Measurements from ENCODE around the gene SMG6. TPM values are rescaled to one million over a fixed set of nuclear protein-coding genes. Genes with fewer than 3 reads are reported as not detected.

Gene SMG6
- polyA plus RNA-seq, 4 donors, result 15.9 to 17.1 (median 16.4) TPM

DNA sequence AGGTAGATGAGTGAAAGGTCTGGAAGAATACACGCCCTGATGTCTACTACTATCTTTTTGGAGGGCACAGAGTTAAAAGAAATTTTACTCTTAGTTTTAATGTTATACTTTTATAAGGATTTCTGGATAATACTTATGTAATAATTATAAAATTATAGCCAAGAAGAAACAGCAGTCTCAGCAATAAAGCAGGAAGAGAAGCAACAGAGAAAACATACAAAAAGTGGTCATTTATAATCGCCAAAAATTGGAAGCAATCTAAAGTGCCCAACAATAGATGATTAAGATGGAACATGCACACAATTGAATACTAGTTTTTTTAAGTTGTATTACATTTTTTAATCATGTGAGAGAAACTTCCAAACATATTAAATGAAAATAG lies 64.4 kb downstream of the SMG6 start:
- no peak for FAIRE-seq
- H3K36me3 ChIP-seq (ENCODE audit: control insufficient read depth in 3 of 3, insufficient read depth in 2 of 3, low read depth in 1 of 3, low read length in 3 of 3), result peaks cover 0 to 44% (median 2%) of the 10 kb centered on the region in 3 donors
- no peak for DNase-seq
- H3K4me3 ChIP-seq (ENCODE audit: low read depth in 1 of 3, low read length in 3 of 3), result no peak overlapping the region
- H3K9me3 ChIP-seq (ENCODE audit: control insufficient read depth in 2 of 2, insufficient read depth in 1 of 2, low read depth in 1 of 2, low read length in 1 of 2), result no peaks in the 10 kb centered on the region
- peaks cover 0 to 15% (median 0%) of the 10 kb centered on the region in 3 donors for H3K4me1 ChIP-seq (ENCODE audit: control insufficient read depth in 3 of 3, insufficient read depth in 2 of 3, low read depth in 1 of 3, low read length in 2 of 3)
- 64 to 82% (median 78%) methylated on average over 2 of the region's 2 CpGs for WGBS, 3 donors
- no peaks in the 10 kb centered on the region for H3K27me3 ChIP-seq (ENCODE audit: control insufficient read depth in 3 of 3, insufficient read depth in 3 of 3, low read length in 3 of 3)
- peak overlapping the region in 2 of 3 donors; percentile 50 to 91 for H3K27ac ChIP-seq (ENCODE audit: low read depth in 1 of 3, low read length in 2 of 3)

DNA sequence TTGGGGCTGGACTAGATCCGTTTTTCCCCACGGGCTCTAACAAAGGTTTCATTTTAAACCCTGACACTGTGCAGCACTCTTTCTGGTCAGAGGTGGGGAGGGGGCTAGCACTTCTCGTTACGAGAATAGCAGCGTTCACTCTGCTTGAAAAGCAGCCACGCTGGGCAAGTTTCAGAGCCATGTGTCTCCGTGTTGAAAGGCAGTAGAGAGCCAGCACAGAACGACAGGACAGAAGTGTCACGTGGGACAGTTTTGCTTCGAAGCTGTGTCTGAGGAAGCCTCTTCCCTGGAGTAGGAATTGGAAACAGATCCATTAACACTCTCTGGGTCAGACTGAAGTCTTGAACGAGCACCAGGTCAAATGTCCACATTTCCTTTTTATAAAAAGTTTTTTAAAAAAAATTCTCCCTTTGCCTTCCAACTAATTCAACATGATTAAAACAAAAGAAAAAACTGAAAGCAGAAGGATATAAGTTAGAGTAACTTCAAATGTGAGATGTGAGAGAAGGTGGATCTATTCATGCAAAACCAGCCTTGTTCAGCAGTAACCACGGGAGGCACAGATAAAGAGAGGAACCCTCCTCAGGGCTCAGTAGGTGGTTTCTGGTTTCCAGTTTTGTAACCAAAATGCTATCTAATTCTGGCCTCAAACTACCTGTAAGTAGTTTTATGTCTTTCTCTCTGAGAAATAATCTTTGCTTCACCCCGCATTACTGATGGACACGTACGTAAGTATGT lies 65.0 kb downstream of the SMG6 start:
- Histone ChIP-seq H3K4me1 (ENCODE audit: control insufficient read depth in 3 of 3, insufficient read depth in 2 of 3, low read depth in 1 of 3, low read length in 2 of 3) (peaks cover 0 to 15% (median 0%) of the 10 kb centered on the region in 3 donors), H3K27me3 (ENCODE audit: control insufficient read depth in 3 of 3, insufficient read depth in 3 of 3, low read length in 3 of 3) (no peaks in the 10 kb centered on the region), H3K27ac (ENCODE audit: low read depth in 1 of 3, low read length in 2 of 3) (peak overlapping the region in 2 of 3 donors; percentile 50 to 91), H3K4me3 (ENCODE audit: low read depth in 1 of 3, low read length in 3 of 3) (no peak overlapping the region), H3K9me3 (ENCODE audit: control insufficient read depth in 2 of 2, insufficient read depth in 1 of 2, low read depth in 1 of 2, low read length in 1 of 2) (no peaks in the 10 kb centered on the region), H3K36me3 (ENCODE audit: control insufficient read depth in 3 of 3, insufficient read depth in 2 of 3, low read depth in 1 of 3, low read length in 3 of 3) (peaks cover 0 to 45% (median 5%) of the 10 kb centered on the region in 3 donors)
- no peak for FAIRE-seq
- WGBS, 3 donors, result 59 to 86% (median 76%) methylated on average over 15 of the region's 15 CpGs
- no peak for DNase-seq

DNA sequence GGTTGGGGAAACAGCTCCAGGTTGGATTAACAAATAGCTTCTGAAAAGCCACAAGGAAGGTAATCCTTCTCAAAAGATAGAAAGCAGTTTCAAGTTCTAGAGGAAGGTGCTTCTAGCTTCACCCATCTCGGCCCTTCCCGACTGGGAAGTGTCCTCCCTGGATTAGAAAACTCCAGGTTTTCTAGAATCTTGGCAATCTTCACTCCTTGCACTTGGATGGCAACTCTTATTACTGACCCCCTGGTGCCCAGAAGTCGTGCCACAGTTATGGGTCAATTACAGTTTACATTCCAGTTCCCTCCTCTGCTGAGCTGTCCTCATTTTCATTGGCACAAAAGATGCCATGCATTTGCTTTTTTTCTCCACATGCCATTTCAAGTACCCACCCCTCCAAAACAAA lies 65.6 kb downstream of the SMG6 start:
- 54 to 96% (median 87%) methylated on average over 3 of the region's 3 CpGs for WGBS, 3 donors
- Histone ChIP-seq H3K27ac (ENCODE audit: low read depth in 1 of 3, low read length in 2 of 3) (peak overlapping the region; percentile 39 to 91 (median 50)), H3K4me1 (ENCODE audit: control insufficient read depth in 3 of 3, insufficient read depth in 2 of 3, low read depth in 1 of 3, low read length in 2 of 3) (peaks cover 0 to 15% (median 4%) of the 10 kb centered on the region in 3 donors), H3K36me3 (ENCODE audit: control insufficient read depth in 3 of 3, insufficient read depth in 2 of 3, low read depth in 1 of 3, low read length in 3 of 3) (peaks cover 0 to 45% (median 5%) of the 10 kb centered on the region in 3 donors), H3K9me3 (ENCODE audit: control insufficient read depth in 2 of 2, insufficient read depth in 1 of 2, low read depth in 1 of 2, low read length in 1 of 2) (no peaks in the 10 kb centered on the region), H3K27me3 (ENCODE audit: control insufficient read depth in 3 of 3, insufficient read depth in 3 of 3, low read length in 3 of 3) (no peaks in the 10 kb centered on the region), H3K4me3 (ENCODE audit: low read depth in 1 of 3, low read length in 3 of 3) (no peak overlapping the region)
- no peak for FAIRE-seq
- no peak for DNase-seq

DNA sequence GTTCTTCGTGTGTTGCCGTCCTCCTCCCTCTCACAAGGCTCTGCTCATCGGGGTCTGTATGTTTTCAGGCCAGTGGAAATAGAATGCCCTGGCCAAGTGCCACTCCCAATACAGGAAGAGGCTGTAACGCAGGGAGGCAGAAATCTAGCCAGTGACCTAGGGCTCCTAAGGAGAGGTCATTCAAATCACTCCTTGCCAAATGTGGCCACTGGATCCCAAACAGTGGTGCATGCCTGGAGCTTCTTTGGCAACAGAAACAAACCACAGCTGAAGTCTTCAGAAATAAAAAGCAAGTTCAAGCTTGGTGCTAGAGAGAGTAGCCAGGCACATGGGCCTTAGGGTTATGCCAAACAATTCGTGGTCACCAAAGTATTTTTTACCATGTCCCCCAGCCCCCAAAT lies 66.1 kb downstream of the SMG6 start:
- peak overlapping the region; percentile 39 to 91 (median 50) for H3K27ac ChIP-seq (ENCODE audit: low read depth in 1 of 3, low read length in 2 of 3)
- H3K27me3 ChIP-seq (ENCODE audit: control insufficient read depth in 3 of 3, insufficient read depth in 3 of 3, low read length in 3 of 3), result no peaks in the 10 kb centered on the region
- no peak for FAIRE-seq
- H3K36me3 ChIP-seq (ENCODE audit: control insufficient read depth in 3 of 3, insufficient read depth in 2 of 3, low read depth in 1 of 3, low read length in 3 of 3), result peaks cover 0 to 45% (median 5%) of the 10 kb centered on the region in 3 donors
- DNase-seq, result no peak
- WGBS, 3 donors, result 56 to 93% (median 84%) methylated on average over 5 of the region's 5 CpGs
- peaks cover 0 to 15% (median 4%) of the 10 kb centered on the region in 3 donors for H3K4me1 ChIP-seq (ENCODE audit: control insufficient read depth in 3 of 3, insufficient read depth in 2 of 3, low read depth in 1 of 3, low read length in 2 of 3)
- H3K9me3 ChIP-seq (ENCODE audit: control insufficient read depth in 2 of 2, insufficient read depth in 1 of 2, low read depth in 1 of 2, low read length in 1 of 2), result no peaks in the 10 kb centered on the region
- H3K4me3 ChIP-seq (ENCODE audit: low read depth in 1 of 3, low read length in 3 of 3), result no peak overlapping the region

DNA sequence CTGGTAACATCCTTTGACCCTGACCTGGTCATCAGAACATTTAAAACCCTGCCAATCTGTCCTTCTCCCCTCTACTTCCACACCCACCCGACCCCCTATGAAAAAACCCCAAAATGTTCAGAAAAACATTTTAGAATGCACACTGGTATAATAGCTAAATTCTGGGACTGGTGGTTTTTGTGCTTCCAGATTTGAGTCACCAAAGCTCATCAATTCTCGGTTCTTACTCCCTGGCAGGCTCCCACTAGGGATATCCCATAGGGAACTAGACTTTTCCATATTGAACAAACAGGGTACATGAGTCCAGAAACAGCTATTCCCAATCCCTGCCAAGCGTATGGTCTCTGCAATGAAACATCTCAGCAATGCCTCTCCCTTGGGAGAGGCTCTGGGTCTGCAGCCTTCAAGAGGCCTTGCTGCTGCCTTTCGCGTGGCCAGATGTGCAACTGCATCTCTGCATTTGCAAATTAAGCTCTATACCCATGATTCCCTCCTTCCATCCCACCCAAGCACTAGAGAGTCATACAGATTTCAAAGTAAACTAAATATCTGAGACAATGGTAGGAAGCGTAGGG lies 67.7 kb downstream of the SMG6 start:
- Histone ChIP-seq H3K9me3 (ENCODE audit: control insufficient read depth in 2 of 2, insufficient read depth in 1 of 2, low read depth in 1 of 2, low read length in 1 of 2) (no peaks in the 10 kb centered on the region), H3K36me3 (ENCODE audit: control insufficient read depth in 3 of 3, insufficient read depth in 2 of 3, low read depth in 1 of 3, low read length in 3 of 3) (peaks cover 0 to 45% (median 5%) of the 10 kb centered on the region in 3 donors), H3K27ac (ENCODE audit: low read depth in 1 of 3, low read length in 2 of 3) (peak overlapping the region in 1 of 3 donors; percentile 39), H3K4me3 (ENCODE audit: low read depth in 1 of 3, low read length in 3 of 3) (no peak overlapping the region), H3K4me1 (ENCODE audit: control insufficient read depth in 3 of 3, insufficient read depth in 2 of 3, low read depth in 1 of 3, low read length in 2 of 3) (peaks cover 0 to 15% (median 4%) of the 10 kb centered on the region in 3 donors), H3K27me3 (ENCODE audit: control insufficient read depth in 3 of 3, insufficient read depth in 3 of 3, low read length in 3 of 3) (no peaks in the 10 kb centered on the region)
- DNase-seq, result no peak
- 62 to 80% (median 79%) methylated on average over 6 of the region's 6 CpGs for WGBS, 3 donors
- FAIRE-seq, result no peak

DNA sequence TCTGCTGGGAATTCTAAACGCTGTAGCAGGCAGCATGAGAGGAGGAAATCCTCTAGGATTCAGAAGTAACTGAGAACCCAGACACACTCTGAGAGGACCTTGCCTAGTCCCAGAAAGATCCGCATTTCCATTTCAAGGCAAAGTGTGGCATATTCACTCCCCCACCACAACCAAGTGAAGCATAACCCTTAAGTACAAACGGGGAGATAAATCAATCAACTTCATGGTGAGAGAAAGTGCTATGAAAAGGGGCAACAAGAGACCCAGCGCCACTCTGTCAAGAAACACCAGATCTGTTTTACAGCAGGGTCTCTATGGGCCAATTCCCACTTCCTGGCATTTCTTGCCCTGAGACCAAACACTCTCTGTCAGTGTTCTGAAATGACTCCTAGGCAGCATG lies 68.3 kb downstream of the SMG6 start:
- DNase-seq (no peak), FAIRE-seq (no peak)
- H3K27me3 ChIP-seq (ENCODE audit: control insufficient read depth in 3 of 3, insufficient read depth in 3 of 3, low read length in 3 of 3), result no peaks in the 10 kb centered on the region
- no peaks in the 10 kb centered on the region for H3K9me3 ChIP-seq (ENCODE audit: control insufficient read depth in 2 of 2, insufficient read depth in 1 of 2, low read depth in 1 of 2, low read length in 1 of 2)
- peaks cover 0 to 45% (median 5%) of the 10 kb centered on the region in 3 donors for H3K36me3 ChIP-seq (ENCODE audit: control insufficient read depth in 3 of 3, insufficient read depth in 2 of 3, low read depth in 1 of 3, low read length in 3 of 3)
- H3K27ac ChIP-seq (ENCODE audit: low read depth in 1 of 3, low read length in 2 of 3), result peak overlapping the region in 1 of 3 donors; percentile 33
- H3K4me3 ChIP-seq (ENCODE audit: low read depth in 1 of 3, low read length in 3 of 3), result no peak overlapping the region
- H3K4me1 ChIP-seq (ENCODE audit: control insufficient read depth in 3 of 3, insufficient read depth in 2 of 3, low read depth in 1 of 3, low read length in 2 of 3), result peaks cover 0 to 15% (median 4%) of the 10 kb centered on the region in 3 donors
- WGBS, 3 donors, result 79 to 92% (median 91%) methylated on average over 4 of the region's 4 CpGs

DNA sequence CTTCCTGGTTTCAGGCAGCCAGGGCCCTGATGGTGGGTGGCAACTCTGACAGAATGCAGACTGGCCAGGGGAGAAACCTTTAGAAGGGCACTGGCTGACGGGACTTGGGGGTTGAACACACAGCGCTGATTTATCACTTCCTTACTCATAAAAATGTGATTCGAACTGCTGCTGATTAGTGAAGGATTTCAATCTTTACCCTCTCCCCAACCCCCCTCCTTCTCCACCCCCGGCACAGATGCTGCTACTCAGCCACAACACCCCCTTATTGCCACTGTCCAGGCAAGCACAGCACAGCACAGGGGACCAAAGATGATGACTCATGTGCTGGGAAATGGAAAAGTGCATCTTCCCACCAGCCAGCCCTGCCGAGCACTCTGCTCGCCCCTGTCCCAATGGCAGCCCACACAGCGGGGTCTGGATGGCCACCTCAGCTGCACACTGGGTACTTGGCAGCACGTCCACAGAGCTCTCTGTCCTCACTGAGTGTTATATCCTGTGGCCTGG lies 70.1 kb downstream of the SMG6 start:
- H3K27me3 ChIP-seq (ENCODE audit: control insufficient read depth in 3 of 3, insufficient read depth in 3 of 3, low read length in 3 of 3), result no peaks in the 10 kb centered on the region
- 64 to 68% (median 64%) methylated on average over 7 to 8 of the region's 8 CpGs for WGBS, 3 donors
- FAIRE-seq (no peak), DNase-seq (no peak)
- peak overlapping the region in 1 of 3 donors; percentile 73 for H3K27ac ChIP-seq (ENCODE audit: low read depth in 1 of 3, low read length in 2 of 3)
- H3K4me1 ChIP-seq (ENCODE audit: control insufficient read depth in 3 of 3, insufficient read depth in 2 of 3, low read depth in 1 of 3, low read length in 2 of 3), result peaks cover 0 to 12% (median 4%) of the 10 kb centered on the region in 3 donors
- H3K4me3 ChIP-seq (ENCODE audit: low read depth in 1 of 3, low read length in 3 of 3), result no peak overlapping the region
- peaks cover 0 to 40% (median 5%) of the 10 kb centered on the region in 3 donors for H3K36me3 ChIP-seq (ENCODE audit: control insufficient read depth in 3 of 3, insufficient read depth in 2 of 3, low read depth in 1 of 3, low read length in 3 of 3)
- H3K9me3 ChIP-seq (ENCODE audit: control insufficient read depth in 2 of 2, insufficient read depth in 1 of 2, low read depth in 1 of 2, low read length in 1 of 2), result no peaks in the 10 kb centered on the region

DNA sequence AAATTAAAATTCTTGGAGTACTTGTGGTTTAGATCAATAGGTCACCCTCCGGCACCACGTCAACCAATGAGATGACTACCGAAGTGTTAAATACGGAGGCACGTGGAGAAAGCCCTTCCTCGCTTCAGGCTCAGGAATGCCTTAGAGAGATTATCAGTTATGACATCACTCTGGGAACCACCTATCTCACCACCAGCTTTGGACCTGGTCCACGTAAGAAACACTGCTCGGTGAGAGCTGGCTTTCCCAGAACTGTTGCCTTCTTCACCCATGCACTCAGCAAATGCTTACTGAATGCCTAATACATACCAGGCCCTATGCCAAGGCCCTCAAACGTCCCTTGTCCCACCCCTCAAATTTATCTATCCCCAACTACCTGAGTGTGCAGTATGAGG lies 71.3 kb downstream of the SMG6 start:
- H3K27ac ChIP-seq (ENCODE audit: low read depth in 1 of 3, low read length in 2 of 3), result peak overlapping the region in 1 of 3 donors; percentile 24
- peaks cover 0 to 34% (median 5%) of the 10 kb centered on the region in 3 donors for H3K36me3 ChIP-seq (ENCODE audit: control insufficient read depth in 3 of 3, insufficient read depth in 2 of 3, low read depth in 1 of 3, low read length in 3 of 3)
- H3K27me3 ChIP-seq (ENCODE audit: control insufficient read depth in 3 of 3, insufficient read depth in 3 of 3, low read length in 3 of 3), result no peaks in the 10 kb centered on the region
- FAIRE-seq (no peak), DNase-seq (no peak)
- 68 to 77% (median 73%) methylated on average over 9 of the region's 9 CpGs for WGBS, 3 donors
- no peaks in the 10 kb centered on the region for H3K9me3 ChIP-seq (ENCODE audit: control insufficient read depth in 2 of 2, insufficient read depth in 1 of 2, low read depth in 1 of 2, low read length in 1 of 2)
- no peak overlapping the region for H3K4me3 ChIP-seq (ENCODE audit: low read depth in 1 of 3, low read length in 3 of 3)
- peaks cover 0 to 4% (median 0%) of the 10 kb centered on the region in 3 donors for H3K4me1 ChIP-seq (ENCODE audit: control insufficient read depth in 3 of 3, insufficient read depth in 2 of 3, low read depth in 1 of 3, low read length in 2 of 3)
